Measurements from ENCODE around the gene ARRB2. TPM values are rescaled to one million over a fixed set of nuclear protein-coding genes. Genes with fewer than 3 reads are reported as not detected.

Gene ARRB2
- total and polyA plus RNA-seq, 4 donors = 11.8 to 16.5 (median 13.9) TPM

DNA sequence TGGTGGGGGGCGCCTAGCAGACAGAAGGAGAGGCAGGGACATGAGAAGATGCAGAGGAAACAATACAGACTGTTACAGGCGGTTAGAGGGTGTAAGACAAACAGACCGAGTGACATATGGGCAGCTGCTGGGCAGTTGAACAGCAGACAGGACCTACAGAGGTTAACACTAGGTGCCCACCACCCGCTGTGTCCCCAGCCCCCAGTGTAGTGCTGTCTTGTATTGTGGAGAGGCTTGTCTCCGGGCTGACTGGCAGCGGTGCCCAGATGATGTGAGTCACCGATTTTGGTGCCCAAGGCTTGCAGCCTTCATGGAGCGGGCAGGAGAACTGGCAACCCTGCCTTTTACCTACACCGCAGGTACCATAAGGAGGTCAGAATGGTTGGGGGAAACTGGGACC is 31.7 kb downstream of the ARRB2 start:
- no peaks in the 10 kb centered on the region for H3K27me3 ChIP-seq (ENCODE audit: control insufficient read depth in 4 of 4, insufficient read depth in 4 of 4, low read length in 3 of 4)
- 97% methylated on average over 9 of the region's 9 CpGs for WGBS
- H3K9me3 ChIP-seq (ENCODE audit: control insufficient read depth in 4 of 4, low read length in 3 of 4) = no peaks in the 10 kb centered on the region
- no peak overlapping the region for H3K27ac ChIP-seq (ENCODE audit: low read depth in 1 of 2, low read length in 2 of 2)
- peaks cover 2 to 13% (median 8%) of the 10 kb centered on the region in 4 donors for H3K4me1 ChIP-seq (ENCODE audit: control insufficient read depth in 4 of 4, insufficient read depth in 4 of 4, low read length in 3 of 4)
- DNase-seq (ENCODE audit: low spot score) = no peak
- no peaks in the 10 kb centered on the region for H3K36me3 ChIP-seq (ENCODE audit: control insufficient read depth in 4 of 4, insufficient read depth in 3 of 4, low read depth in 1 of 4, low read length in 3 of 4)
- H3K4me3 ChIP-seq (ENCODE audit: low read depth in 1 of 3, low read length in 3 of 3) = no peak overlapping the region
- no peak for TF ChIP-seq HNF4G (IDR thresholded peaks at IDR 0.05)
- no peak for TF ChIP-seq JUND (IDR thresholded peaks at IDR 0.05)
- no peak for TF ChIP-seq HNF4A (conservative IDR thresholded peaks at IDR 0.05)
- no peak for TF ChIP-seq SP1 (IDR thresholded peaks at IDR 0.05)
- TF ChIP-seq FOXA1 (IDR thresholded peaks at IDR 0.05) = no peak
- no peak for TF ChIP-seq YY1 (IDR thresholded peaks at IDR 0.05)
- TF ChIP-seq, protein P1, sequence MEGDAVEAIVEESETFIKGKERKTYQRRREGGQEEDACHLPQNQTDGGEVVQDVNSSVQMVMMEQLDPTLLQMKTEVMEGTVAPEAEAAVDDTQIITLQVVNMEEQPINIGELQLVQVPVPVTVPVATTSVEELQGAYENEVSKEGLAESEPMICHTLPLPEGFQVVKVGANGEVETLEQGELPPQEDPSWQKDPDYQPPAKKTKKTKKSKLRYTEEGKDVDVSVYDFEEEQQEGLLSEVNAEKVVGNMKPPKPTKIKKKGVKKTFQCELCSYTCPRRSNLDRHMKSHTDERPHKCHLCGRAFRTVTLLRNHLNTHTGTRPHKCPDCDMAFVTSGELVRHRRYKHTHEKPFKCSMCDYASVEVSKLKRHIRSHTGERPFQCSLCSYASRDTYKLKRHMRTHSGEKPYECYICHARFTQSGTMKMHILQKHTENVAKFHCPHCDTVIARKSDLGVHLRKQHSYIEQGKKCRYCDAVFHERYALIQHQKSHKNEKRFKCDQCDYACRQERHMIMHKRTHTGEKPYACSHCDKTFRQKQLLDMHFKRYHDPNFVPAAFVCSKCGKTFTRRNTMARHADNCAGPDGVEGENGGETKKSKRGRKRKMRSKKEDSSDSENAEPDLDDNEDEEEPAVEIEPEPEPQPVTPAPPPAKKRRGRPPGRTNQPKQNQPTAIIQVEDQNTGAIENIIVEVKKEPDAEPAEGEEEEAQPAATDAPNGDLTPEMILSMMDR (IDR thresholded peaks at IDR 0.05; ENCODE audit: low read depth, low read length, missing input control) = no peak
- TF ChIP-seq, protein P2, sequence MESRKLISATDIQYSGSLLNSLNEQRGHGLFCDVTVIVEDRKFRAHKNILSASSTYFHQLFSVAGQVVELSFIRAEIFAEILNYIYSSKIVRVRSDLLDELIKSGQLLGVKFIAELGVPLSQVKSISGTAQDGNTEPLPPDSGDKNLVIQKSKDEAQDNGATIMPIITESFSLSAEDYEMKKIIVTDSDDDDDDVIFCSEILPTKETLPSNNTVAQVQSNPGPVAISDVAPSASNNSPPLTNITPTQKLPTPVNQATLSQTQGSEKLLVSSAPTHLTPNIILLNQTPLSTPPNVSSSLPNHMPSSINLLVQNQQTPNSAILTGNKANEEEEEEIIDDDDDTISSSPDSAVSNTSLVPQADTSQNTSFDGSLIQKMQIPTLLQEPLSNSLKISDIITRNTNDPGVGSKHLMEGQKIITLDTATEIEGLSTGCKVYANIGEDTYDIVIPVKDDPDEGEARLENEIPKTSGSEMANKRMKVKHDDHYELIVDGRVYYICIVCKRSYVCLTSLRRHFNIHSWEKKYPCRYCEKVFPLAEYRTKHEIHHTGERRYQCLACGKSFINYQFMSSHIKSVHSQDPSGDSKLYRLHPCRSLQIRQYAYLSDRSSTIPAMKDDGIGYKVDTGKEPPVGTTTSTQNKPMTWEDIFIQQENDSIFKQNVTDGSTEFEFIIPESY (IDR thresholded peaks at IDR 0.05) = no peak
- TF ChIP-seq, protein P3, sequence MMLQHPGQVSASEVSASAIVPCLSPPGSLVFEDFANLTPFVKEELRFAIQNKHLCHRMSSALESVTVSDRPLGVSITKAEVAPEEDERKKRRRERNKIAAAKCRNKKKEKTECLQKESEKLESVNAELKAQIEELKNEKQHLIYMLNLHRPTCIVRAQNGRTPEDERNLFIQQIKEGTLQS (IDR thresholded peaks at IDR 0.05) = no peak
- TF ChIP-seq, protein P4, sequence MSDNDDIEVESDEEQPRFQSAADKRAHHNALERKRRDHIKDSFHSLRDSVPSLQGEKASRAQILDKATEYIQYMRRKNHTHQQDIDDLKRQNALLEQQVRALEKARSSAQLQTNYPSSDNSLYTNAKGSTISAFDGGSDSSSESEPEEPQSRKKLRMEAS (IDR thresholded peaks at IDR 0.05) = no peak
- TF ChIP-seq GABPA (IDR thresholded peaks at IDR 0.05 in 1 of 2, conservative IDR thresholded peaks at IDR 0.05 in 1 of 2) = no peak
- no peak for TF ChIP-seq TAF1 (conservative IDR thresholded peaks at IDR 0.05)
- no peak for TF ChIP-seq RAD21 (IDR thresholded peaks at IDR 0.05)
- no peak for TF ChIP-seq FOXA2 (IDR thresholded peaks at IDR 0.05)
- no peak overlapping the region for H3K9ac ChIP-seq (ENCODE audit: low read depth in 1 of 2, low read length in 2 of 2)

DNA sequence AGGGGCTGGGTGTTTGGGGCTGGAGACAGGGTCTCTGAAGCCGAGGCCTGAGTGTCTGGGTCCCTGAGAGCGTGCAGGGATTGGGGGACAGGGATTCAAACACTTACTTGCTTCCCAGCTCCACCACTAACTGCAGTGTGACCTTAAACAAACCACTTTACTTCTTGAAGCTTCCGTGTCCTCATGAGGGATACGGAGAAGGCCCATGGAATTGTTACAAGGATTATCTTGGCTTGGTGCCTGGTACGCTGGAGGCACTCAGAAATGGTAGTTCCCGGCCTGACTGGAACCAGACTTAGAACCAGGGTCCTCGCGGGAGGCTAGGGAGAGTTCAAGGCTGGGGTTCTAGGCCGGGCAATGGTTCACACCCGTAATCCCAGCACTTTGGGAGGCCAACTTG is 32.2 kb downstream of the ARRB2 start:
- Histone ChIP-seq H3K27me3 (ENCODE audit: control insufficient read depth in 4 of 4, insufficient read depth in 4 of 4, low read length in 3 of 4) (no peaks in the 10 kb centered on the region), H3K36me3 (ENCODE audit: control insufficient read depth in 4 of 4, insufficient read depth in 3 of 4, low read depth in 1 of 4, low read length in 3 of 4) (no peaks in the 10 kb centered on the region), H3K9me3 (ENCODE audit: control insufficient read depth in 4 of 4, low read length in 3 of 4) (no peaks in the 10 kb centered on the region), H3K9ac (ENCODE audit: low read depth in 1 of 2, low read length in 2 of 2) (no peak overlapping the region), H3K4me1 (ENCODE audit: control insufficient read depth in 4 of 4, insufficient read depth in 4 of 4, low read length in 3 of 4) (peaks cover 2 to 13% (median 8%) of the 10 kb centered on the region in 4 donors), H3K4me3 (ENCODE audit: low read depth in 1 of 3, low read length in 3 of 3) (no peak overlapping the region), H3K27ac (ENCODE audit: low read depth in 1 of 2, low read length in 2 of 2) (no peak overlapping the region)
- 80% methylated on average over 10 of the region's 10 CpGs for WGBS
- DNase-seq (ENCODE audit: low spot score) = no peak
- no peak for TF ChIP-seq JUND (IDR thresholded peaks at IDR 0.05)
- TF ChIP-seq HNF4A (conservative IDR thresholded peaks at IDR 0.05) = no peak
- TF ChIP-seq, protein P4 (IDR thresholded peaks at IDR 0.05) = no peak
- TF ChIP-seq, protein P1 (IDR thresholded peaks at IDR 0.05; ENCODE audit: low read depth, low read length, missing input control) = no peak
- no peak for TF ChIP-seq EGR1 (IDR thresholded peaks at IDR 0.05; ENCODE audit: low read depth in 2 of 2)
- no peak for TF ChIP-seq RXRA (IDR thresholded peaks at IDR 0.05)
- no peak for TF ChIP-seq HNF4G (IDR thresholded peaks at IDR 0.05)
- no peak for TF ChIP-seq YY1 (IDR thresholded peaks at IDR 0.05)
- TF ChIP-seq, protein P3 (IDR thresholded peaks at IDR 0.05) = no peak
- TF ChIP-seq, protein P2 (IDR thresholded peaks at IDR 0.05) = no peak
- no peak for TF ChIP-seq RAD21 (IDR thresholded peaks at IDR 0.05)
- TF ChIP-seq NR2F2 (IDR thresholded peaks at IDR 0.05) = no peak
- no peak for TF ChIP-seq GABPA (IDR thresholded peaks at IDR 0.05 in 1 of 2, conservative IDR thresholded peaks at IDR 0.05 in 1 of 2)
- TF ChIP-seq, protein P5, sequence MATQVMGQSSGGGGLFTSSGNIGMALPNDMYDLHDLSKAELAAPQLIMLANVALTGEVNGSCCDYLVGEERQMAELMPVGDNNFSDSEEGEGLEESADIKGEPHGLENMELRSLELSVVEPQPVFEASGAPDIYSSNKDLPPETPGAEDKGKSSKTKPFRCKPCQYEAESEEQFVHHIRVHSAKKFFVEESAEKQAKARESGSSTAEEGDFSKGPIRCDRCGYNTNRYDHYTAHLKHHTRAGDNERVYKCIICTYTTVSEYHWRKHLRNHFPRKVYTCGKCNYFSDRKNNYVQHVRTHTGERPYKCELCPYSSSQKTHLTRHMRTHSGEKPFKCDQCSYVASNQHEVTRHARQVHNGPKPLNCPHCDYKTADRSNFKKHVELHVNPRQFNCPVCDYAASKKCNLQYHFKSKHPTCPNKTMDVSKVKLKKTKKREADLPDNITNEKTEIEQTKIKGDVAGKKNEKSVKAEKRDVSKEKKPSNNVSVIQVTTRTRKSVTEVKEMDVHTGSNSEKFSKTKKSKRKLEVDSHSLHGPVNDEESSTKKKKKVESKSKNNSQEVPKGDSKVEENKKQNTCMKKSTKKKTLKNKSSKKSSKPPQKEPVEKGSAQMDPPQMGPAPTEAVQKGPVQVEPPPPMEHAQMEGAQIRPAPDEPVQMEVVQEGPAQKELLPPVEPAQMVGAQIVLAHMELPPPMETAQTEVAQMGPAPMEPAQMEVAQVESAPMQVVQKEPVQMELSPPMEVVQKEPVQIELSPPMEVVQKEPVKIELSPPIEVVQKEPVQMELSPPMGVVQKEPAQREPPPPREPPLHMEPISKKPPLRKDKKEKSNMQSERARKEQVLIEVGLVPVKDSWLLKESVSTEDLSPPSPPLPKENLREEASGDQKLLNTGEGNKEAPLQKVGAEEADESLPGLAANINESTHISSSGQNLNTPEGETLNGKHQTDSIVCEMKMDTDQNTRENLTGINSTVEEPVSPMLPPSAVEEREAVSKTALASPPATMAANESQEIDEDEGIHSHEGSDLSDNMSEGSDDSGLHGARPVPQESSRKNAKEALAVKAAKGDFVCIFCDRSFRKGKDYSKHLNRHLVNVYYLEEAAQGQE (IDR thresholded peaks at IDR 0.05) = no peak
- no peak for TF ChIP-seq SP1 (IDR thresholded peaks at IDR 0.05)
- TF ChIP-seq FOXA1 (IDR thresholded peaks at IDR 0.05) = no peak
- no peak for TF ChIP-seq TAF1 (conservative IDR thresholded peaks at IDR 0.05)
- no peak for TF ChIP-seq FOXA2 (IDR thresholded peaks at IDR 0.05)
